ENCODE results near the gene CHCHD6. TPM values are rescaled to one million over a fixed set of nuclear protein-coding genes. Genes with fewer than 3 reads are reported as not detected.

The CHCHD6 gene
- total RNA-seq, 2 experiments from 2014 or later = 17.2 to 17.7 TPM

GRCh38 chr3:126878664-126879063, 174.6 kb downstream of the CHCHD6 start:
- no peak for DNase-seq
- H3K4me1 Mint-ChIP-seq (ENCODE audit: low read depth) = no peaks in the 10 kb centered on the region
- no peaks in the 10 kb centered on the region for H3K27me3 Mint-ChIP-seq (ENCODE audit: low read depth)
- H3K9me3 Mint-ChIP-seq = no peaks in the 10 kb centered on the region
- CTCF ChIA-PET = no interaction called here
- peaks cover 4% of the 10 kb centered on the region for H3K36me3 Mint-ChIP-seq (ENCODE audit: low read depth)
- intact Hi-C loops (cut with micrococcal nuclease) = no loop called here
- H3K27ac Mint-ChIP-seq = no peak overlapping the region
- H3K4me3 Mint-ChIP-seq = no peak overlapping the region

GRCh38 chr3:126880901-126881300, 176.9 kb downstream of the CHCHD6 start:
- Mint-ChIP-seq H3K36me3 (ENCODE audit: low read depth) (peaks cover 2% of the 10 kb centered on the region), H3K27me3 (ENCODE audit: low read depth) (no peaks in the 10 kb centered on the region), H3K27ac (no peak overlapping the region), H3K4me1 (ENCODE audit: low read depth) (no peaks in the 10 kb centered on the region), H3K4me3 (no peak overlapping the region), H3K9me3 (no peaks in the 10 kb centered on the region)
- DNase-seq = no peak
- CTCF ChIA-PET = no interaction called here
- intact Hi-C loops (cut with micrococcal nuclease) = no loop called here

GRCh38 chr3:126881861-126882260, 177.8 kb downstream of the CHCHD6 start:
- intact Hi-C loops (cut with micrococcal nuclease) = no loop called here
- no peaks in the 10 kb centered on the region for H3K4me1 Mint-ChIP-seq (ENCODE audit: low read depth)
- DNase-seq = no peak
- no peak overlapping the region for H3K4me3 Mint-ChIP-seq
- H3K27me3 Mint-ChIP-seq (ENCODE audit: low read depth) = no peaks in the 10 kb centered on the region
- no peaks in the 10 kb centered on the region for H3K36me3 Mint-ChIP-seq (ENCODE audit: low read depth)
- CTCF ChIA-PET = no interaction called here
- no peak overlapping the region for H3K27ac Mint-ChIP-seq
- H3K9me3 Mint-ChIP-seq = no peaks in the 10 kb centered on the region

DNA sequence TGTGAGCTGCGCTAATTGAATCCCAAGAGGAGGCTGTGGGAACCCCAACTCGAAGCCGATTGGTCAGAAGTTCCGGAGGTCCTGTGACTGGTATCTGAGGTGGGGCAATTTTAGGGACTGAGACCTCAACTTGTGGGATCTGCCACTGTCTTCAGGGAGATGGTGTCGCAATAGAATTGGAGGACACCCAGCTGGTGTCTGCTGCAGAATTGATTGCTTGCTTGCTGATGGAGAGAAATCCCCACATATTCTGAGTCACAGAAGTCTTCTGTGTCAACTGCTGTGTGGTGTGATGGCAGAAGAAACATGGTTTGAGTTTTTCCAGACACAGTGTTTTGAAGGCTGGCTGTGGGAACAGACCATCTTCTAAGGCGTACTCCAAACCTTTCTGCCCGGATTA, 179.2 kb downstream of the CHCHD6 start:
- Mint-ChIP-seq H3K4me3 (no peak overlapping the region), H3K27me3 (ENCODE audit: low read depth) (no peaks in the 10 kb centered on the region), H3K27ac (no peak overlapping the region), H3K4me1 (ENCODE audit: low read depth) (no peaks in the 10 kb centered on the region), H3K9me3 (no peaks in the 10 kb centered on the region), H3K36me3 (ENCODE audit: low read depth) (no peaks in the 10 kb centered on the region)
- intact Hi-C loops (cut with micrococcal nuclease) = no loop called here
- CTCF ChIA-PET = no interaction called here
- DNase-seq = no peak

DNA sequence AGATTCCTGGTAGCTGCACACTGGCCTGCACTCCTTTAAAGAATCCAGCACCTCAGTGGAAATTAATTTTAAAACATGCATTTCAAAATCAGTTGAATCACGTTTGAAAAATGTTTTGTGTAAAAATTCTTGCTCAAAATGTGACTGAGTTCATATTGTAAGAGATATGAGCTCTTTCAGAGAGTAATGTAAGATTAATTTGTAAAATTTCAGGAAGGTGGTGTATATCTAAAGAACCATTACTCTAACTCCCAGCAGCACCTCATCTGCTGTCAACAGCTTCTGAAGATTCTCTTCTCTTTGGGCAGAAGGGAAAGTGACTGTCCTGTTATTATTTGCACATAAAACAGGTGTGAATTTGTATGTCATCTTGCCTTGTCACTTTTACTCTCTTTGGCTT, 181.4 kb downstream of the CHCHD6 start:
- CTCF ChIA-PET = interaction anchor here (0.7 kb wide), 1 partner anchor 580 kb away, joined by 3 read pairs; no protein-coding TSS in a partner anchor
- H3K9me3 Mint-ChIP-seq = no peaks in the 10 kb centered on the region
- H3K36me3 Mint-ChIP-seq (ENCODE audit: low read depth) = peaks cover 2% of the 10 kb centered on the region
- intact Hi-C loops (cut with micrococcal nuclease) = no loop called here
- no peak overlapping the region for H3K27ac Mint-ChIP-seq
- DNase-seq = no peak
- no peaks in the 10 kb centered on the region for H3K4me1 Mint-ChIP-seq (ENCODE audit: low read depth)
- H3K4me3 Mint-ChIP-seq = no peak overlapping the region
- no peaks in the 10 kb centered on the region for H3K27me3 Mint-ChIP-seq (ENCODE audit: low read depth)

DNA sequence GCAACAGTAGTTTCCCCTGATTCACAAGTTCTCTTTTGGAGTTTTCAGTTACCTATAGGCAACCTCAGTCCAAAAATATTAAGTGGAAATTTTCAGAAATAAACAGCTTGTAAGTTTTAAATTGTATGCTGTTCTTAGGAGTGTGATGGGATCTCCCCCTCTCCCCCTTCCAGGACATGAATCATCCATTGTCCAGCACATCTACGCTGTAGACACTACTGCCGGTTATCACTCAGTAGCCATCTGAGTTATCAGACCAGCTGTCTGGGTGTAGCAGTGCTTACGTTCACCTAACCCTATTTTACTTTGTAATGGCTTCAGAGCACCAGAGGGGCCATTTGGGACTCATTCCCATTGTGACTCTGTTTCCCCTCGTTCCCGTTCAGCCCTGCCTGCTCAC, 182.2 kb downstream of the CHCHD6 start:
- Mint-ChIP-seq H3K4me1 (ENCODE audit: low read depth) (no peaks in the 10 kb centered on the region), H3K27ac (no peak overlapping the region), H3K27me3 (ENCODE audit: low read depth) (no peaks in the 10 kb centered on the region), H3K36me3 (ENCODE audit: low read depth) (peaks cover 3% of the 10 kb centered on the region), H3K4me3 (no peak overlapping the region), H3K9me3 (no peaks in the 10 kb centered on the region)
- CTCF ChIA-PET = no interaction called here
- DNase-seq = no peak
- intact Hi-C loops (cut with micrococcal nuclease) = no loop called here

- Mint-ChIP-seq H3K27ac (no peak overlapping the region), H3K4me3 (no peak overlapping the region), H3K27me3 (ENCODE audit: low read depth) (no peaks in the 10 kb centered on the region), H3K9me3 (no peaks in the 10 kb centered on the region), H3K36me3 (ENCODE audit: low read depth) (peaks cover 6% of the 10 kb centered on the region), H3K4me1 (ENCODE audit: low read depth) (no peaks in the 10 kb centered on the region)
- intact Hi-C loops (cut with micrococcal nuclease) = no loop called here
- CTCF ChIA-PET = no interaction called here
- DNase-seq = no peak
Measured at GRCh38 chr3:126887686-126888085, 183.6 kb downstream of the CHCHD6 start.

GRCh38 chr3:126888186-126888760, 184.2 kb downstream of the CHCHD6 start:
- CTCF ChIA-PET = no interaction called here
- no peak overlapping the region for H3K27ac Mint-ChIP-seq
- H3K9me3 Mint-ChIP-seq = no peaks in the 10 kb centered on the region
- no peak overlapping the region for H3K4me3 Mint-ChIP-seq
- intact Hi-C loops (cut with micrococcal nuclease) = no loop called here
- peaks cover 6% of the 10 kb centered on the region for H3K36me3 Mint-ChIP-seq (ENCODE audit: low read depth)
- no peaks in the 10 kb centered on the region for H3K4me1 Mint-ChIP-seq (ENCODE audit: low read depth)
- no peaks in the 10 kb centered on the region for H3K27me3 Mint-ChIP-seq (ENCODE audit: low read depth)
- no peak for DNase-seq

DNA sequence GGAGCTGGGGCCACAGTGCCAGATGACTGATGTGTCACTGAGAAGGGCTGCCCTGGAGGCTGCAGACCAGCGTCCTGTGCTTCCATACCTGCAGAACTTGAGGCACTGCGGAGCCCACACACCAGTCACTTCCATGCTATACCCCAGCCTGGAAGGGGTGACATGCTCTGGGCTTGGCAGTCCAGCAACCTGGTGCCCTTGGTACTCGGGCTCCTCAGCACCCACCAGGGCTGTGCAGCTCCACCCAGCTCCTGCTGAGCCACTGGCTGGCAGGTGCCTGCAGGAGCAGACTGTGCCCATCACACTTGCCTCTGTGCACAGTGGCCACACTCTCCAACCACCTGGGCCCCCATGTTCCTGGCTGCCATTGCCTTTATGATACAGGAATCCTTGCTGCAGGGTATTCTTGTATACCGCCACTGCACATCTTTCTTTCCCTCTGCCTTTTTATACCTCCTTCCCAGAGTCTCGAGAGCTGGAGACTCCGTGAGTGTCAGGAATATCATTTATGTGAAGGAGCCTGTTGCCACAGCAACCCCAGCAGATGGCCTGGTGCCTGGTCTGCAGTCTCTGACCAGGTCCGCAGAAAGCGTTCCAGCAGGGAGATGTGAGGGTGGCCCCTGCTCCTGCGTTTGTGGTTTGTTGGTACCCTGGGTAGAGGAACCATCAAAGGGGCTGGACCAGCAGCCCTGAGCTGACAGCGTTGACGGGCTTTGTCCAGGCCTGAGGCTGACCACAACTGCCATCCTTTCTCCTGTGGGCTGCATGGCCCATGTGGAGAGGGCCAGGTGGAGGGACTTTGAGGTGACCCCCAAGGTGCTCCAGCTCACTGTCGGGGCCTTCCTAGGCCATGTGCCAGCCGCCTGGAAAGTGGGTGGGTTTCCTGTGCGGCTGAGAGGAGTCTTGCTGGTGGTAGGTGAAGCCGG, 185.5 kb downstream of the CHCHD6 start:
- no peaks in the 10 kb centered on the region for H3K27me3 Mint-ChIP-seq (ENCODE audit: low read depth)
- no peak overlapping the region for H3K27ac Mint-ChIP-seq
- no peak for DNase-seq
- no peaks in the 10 kb centered on the region for H3K9me3 Mint-ChIP-seq
- H3K36me3 Mint-ChIP-seq (ENCODE audit: low read depth) = peaks cover 6% of the 10 kb centered on the region
- intact Hi-C loops (cut with micrococcal nuclease) = no loop called here
- no peak overlapping the region for H3K4me3 Mint-ChIP-seq
- CTCF ChIA-PET = no interaction called here
- H3K4me1 Mint-ChIP-seq (ENCODE audit: low read depth) = no peaks in the 10 kb centered on the region

GRCh38 chr3:126891141-126891540, 187.1 kb downstream of the CHCHD6 start:
- H3K4me1 Mint-ChIP-seq (ENCODE audit: low read depth) = no peaks in the 10 kb centered on the region
- peaks cover 6% of the 10 kb centered on the region for H3K36me3 Mint-ChIP-seq (ENCODE audit: low read depth)
- intact Hi-C loops (cut with micrococcal nuclease) = no loop called here
- no peak for DNase-seq
- H3K4me3 Mint-ChIP-seq = no peak overlapping the region
- H3K27ac Mint-ChIP-seq = no peak overlapping the region
- CTCF ChIA-PET = no interaction called here
- H3K27me3 Mint-ChIP-seq (ENCODE audit: low read depth) = no peaks in the 10 kb centered on the region
- no peaks in the 10 kb centered on the region for H3K9me3 Mint-ChIP-seq

- CTCF ChIA-PET = no interaction called here
- Mint-ChIP-seq H3K27me3 (ENCODE audit: low read depth) (no peaks in the 10 kb centered on the region), H3K36me3 (ENCODE audit: low read depth) (peaks cover 6% of the 10 kb centered on the region), H3K9me3 (no peaks in the 10 kb centered on the region), H3K27ac (no peak overlapping the region), H3K4me3 (no peak overlapping the region), H3K4me1 (ENCODE audit: low read depth) (no peaks in the 10 kb centered on the region)
- intact Hi-C loops (cut with micrococcal nuclease) = no loop called here
- DNase-seq = no peak
Measured at GRCh38 chr3:126891791-126892190, 187.8 kb downstream of the CHCHD6 start.

- H3K27ac Mint-ChIP-seq = no peak overlapping the region
- no peaks in the 10 kb centered on the region for H3K4me1 Mint-ChIP-seq (ENCODE audit: low read depth)
- no peaks in the 10 kb centered on the region for H3K9me3 Mint-ChIP-seq
- CTCF ChIA-PET = interaction anchor here (0.6 kb wide), 1 partner anchor 26 kb away, joined by 3 read pairs; no protein-coding TSS in a partner anchor
- H3K36me3 Mint-ChIP-seq (ENCODE audit: low read depth) = peaks cover 6% of the 10 kb centered on the region
- no peak overlapping the region for H3K4me3 Mint-ChIP-seq
- no peaks in the 10 kb centered on the region for H3K27me3 Mint-ChIP-seq (ENCODE audit: low read depth)
- intact Hi-C loops (cut with micrococcal nuclease) = no loop called here
- no peak for DNase-seq
Measured at GRCh38 chr3:126893651-126894050, 189.6 kb downstream of the CHCHD6 start.

GRCh38 chr3:126894475-126894874, 190.4 kb downstream of the CHCHD6 start:
- Mint-ChIP-seq H3K4me1 (ENCODE audit: low read depth) (no peaks in the 10 kb centered on the region), H3K27ac (no peak overlapping the region), H3K4me3 (no peak overlapping the region), H3K9me3 (no peaks in the 10 kb centered on the region), H3K27me3 (ENCODE audit: low read depth) (no peaks in the 10 kb centered on the region), H3K36me3 (ENCODE audit: low read depth) (peaks cover 4% of the 10 kb centered on the region)
- DNase-seq = no peak
- CTCF ChIA-PET = no interaction called here
- intact Hi-C loops (cut with micrococcal nuclease) = no loop called here

Measured in activated naive CD4-positive, alpha-beta T cell treated with anti-CD3 and anti-CD28 coated beads for 36 hours (primary cell).